Fibroblast of the aortic adventitia (primary cell): ENCODE data around the gene LRG1. TPM values are rescaled to one million over a fixed set of nuclear protein-coding genes. Genes with fewer than 3 reads are reported as not detected.
"Not testable (repeated sequence)": the region's sequence is repeated elsewhere in the genome, so short reads cannot be mapped to it uniquely, and the experiment has no call there.

Source experiments
- DNase-seq: peaks from one replicate; pipeline ENCODE4 v3.0.0-alpha.2; 2010; ENCODE audit warnings: low read depth
- H3K4me3 ChIP-seq: 2 replicates; pipeline ENCODE4 v1.5.1; 2011; ENCODE audit warnings: low read depth, mild to moderate bottlenecking, control low read depth, low read length, moderate library complexity
- total RNA-seq: library from RNA; depleted of rRNA; stranded (reverse); fragments of >200 nt; gene quantifications from 2 replicates; pipeline ENCODE4 v1.2.3, GENCODE V29; 2012; ENCODE audit warnings: low replicate concordance
- TF ChIP-seq, protein P1 (sequence below): IDR thresholded peaks from 2 replicates; pipeline ENCODE4 v1.5.1; 2011; ENCODE audit warnings: mild to moderate bottlenecking, low read length, control low read depth, inconsistent platforms; ENCODE audit not compliant: insufficient read depth

LRG1 gene
- total RNA-seq, 1 donor, result not detected

- no peak overlapping the region for H3K4me3 ChIP-seq
- TF ChIP-seq, protein P1, sequence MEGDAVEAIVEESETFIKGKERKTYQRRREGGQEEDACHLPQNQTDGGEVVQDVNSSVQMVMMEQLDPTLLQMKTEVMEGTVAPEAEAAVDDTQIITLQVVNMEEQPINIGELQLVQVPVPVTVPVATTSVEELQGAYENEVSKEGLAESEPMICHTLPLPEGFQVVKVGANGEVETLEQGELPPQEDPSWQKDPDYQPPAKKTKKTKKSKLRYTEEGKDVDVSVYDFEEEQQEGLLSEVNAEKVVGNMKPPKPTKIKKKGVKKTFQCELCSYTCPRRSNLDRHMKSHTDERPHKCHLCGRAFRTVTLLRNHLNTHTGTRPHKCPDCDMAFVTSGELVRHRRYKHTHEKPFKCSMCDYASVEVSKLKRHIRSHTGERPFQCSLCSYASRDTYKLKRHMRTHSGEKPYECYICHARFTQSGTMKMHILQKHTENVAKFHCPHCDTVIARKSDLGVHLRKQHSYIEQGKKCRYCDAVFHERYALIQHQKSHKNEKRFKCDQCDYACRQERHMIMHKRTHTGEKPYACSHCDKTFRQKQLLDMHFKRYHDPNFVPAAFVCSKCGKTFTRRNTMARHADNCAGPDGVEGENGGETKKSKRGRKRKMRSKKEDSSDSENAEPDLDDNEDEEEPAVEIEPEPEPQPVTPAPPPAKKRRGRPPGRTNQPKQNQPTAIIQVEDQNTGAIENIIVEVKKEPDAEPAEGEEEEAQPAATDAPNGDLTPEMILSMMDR, result no peak
- no peak for DNase-seq
Observed at GRCh38 chr19:4533835-4534424, 5.9 kb downstream of the LRG1 start.

DNA sequence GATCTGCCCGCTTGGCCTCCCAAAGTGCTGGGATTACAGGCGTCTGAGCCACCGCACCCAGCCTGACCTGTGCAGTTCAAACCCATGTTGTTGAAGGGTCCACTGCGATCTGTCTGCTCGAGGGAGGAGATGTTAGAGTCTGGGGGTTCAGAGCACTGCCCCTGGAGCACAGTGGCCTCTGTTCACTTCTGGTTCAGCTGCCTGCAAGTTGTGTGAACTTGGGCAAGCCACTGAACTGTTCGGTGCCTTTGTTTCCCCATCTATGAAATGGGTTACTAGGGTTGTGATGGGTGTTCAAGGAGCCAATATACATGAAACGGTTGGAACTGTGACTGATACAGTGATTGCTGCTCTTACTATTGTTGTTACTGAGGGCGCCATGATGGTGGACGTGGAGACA, 6.5 kb downstream of the LRG1 start:
- no peak overlapping the region for H3K4me3 ChIP-seq
- no peak for DNase-seq
- TF ChIP-seq, protein P1, result no peak

DNA sequence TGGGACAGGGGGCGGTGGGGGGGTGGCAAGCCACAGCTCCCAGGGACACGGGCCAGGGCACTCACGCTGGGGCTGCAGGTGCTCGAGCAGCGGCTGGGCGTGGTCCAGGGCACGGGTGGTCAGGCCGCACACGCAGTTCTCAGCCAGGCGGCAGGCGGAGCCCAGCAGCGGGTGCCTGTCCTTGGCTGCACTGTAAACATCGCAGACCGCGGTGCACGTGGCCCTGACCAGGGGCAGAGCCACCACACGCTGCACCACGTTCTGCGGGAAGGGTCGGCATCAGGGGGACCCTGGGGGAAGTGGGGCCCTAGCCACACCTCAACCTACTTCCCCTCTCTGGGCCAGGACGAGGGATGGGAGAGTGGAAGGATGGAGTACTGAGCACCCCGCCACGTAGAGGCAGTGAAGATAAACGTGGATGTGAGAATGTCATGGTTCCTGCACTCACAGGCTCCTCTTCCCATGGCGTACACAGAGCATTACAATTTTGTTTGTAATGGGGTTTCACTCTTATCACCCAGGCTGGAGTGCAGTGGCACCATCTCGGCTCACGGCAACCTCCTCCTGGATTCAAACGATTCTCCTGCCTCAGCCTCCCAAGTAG, 8.2 kb downstream of the LRG1 start:
- TF ChIP-seq, protein P1, result no peak
- DNase-seq, result no peak
- H3K4me3 ChIP-seq, result no peak overlapping the region

- no peak overlapping the region for H3K4me3 ChIP-seq
- no peak for DNase-seq
- TF ChIP-seq, protein P1, result no peak
Observed at GRCh38 chr19:4529924-4530522, 9.8 kb downstream of the LRG1 start.

- TF ChIP-seq, protein P1, result no peak
- no peak overlapping the region for H3K4me3 ChIP-seq
- DNase-seq, result no peak
Observed at GRCh38 chr19:4528843-4529242, 11.0 kb downstream of the LRG1 start.

DNA sequence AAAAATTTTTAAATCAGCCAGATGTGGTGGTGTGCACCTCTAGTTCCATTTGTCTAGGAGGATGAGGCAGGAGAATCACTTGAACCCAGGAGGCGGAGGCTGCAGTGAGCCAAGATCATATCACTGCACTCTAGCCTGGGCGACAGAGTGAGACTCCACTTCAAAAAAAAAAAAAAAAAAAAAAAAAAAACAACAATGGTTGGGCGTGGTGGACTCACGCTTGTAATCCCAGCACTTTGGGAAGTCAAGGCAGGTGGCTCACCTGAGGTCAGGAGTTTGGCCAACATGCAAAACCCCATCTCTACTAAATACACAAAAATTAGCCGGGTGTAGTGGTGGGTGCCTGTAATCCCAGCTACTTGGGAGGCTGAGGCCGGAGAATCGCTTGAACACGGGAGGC, 12.5 kb downstream of the LRG1 start:
- H3K4me3 ChIP-seq, DNase-seq: not testable (repeated sequence)

GRCh38 chr19:4525563-4526002, 14.3 kb downstream of the LRG1 start:
- DNase-seq, result no peak
- no peak overlapping the region for H3K4me3 ChIP-seq
- TF ChIP-seq, protein P1, result no peak
